ENCODE results near the gene CXCL9.
"Not testable (repeated sequence)": the region's sequence is repeated elsewhere in the genome, so short reads cannot be mapped to it uniquely, and the experiment has no call there.

Gene CXCL9

GRCh38 chr4:76011018-76011670 is 3.8 kb upstream of the CXCL9 start:
- H3K4me1 ChIP-seq (ENCODE audit: insufficient read depth, low read length) = peaks cover 11% of the 10 kb centered on the region
- no peaks in the 10 kb centered on the region for H3K36me3 ChIP-seq (ENCODE audit: insufficient read depth, low read depth, low read length)
- no peak overlapping the region for H3K4me3 ChIP-seq (ENCODE audit: low read length)
- H3K9me3 ChIP-seq (ENCODE audit: insufficient read depth, low read depth, low read length) = no peaks in the 10 kb centered on the region
- no peak overlapping the region for H3K27ac ChIP-seq (ENCODE audit: low read length)
- no peaks in the 10 kb centered on the region for H3K27me3 ChIP-seq (ENCODE audit: insufficient read depth, low read length)
- no peak overlapping the region; the same call in 1 of the 2 replicates for H3K9ac ChIP-seq (ENCODE audit: low read depth, low read length)

GRCh38 chr4:76010576-76010975 is 3.3 kb upstream of the CXCL9 start:
- Histone ChIP-seq H3K27ac (ENCODE audit: low read length) (no peak overlapping the region), H3K9me3 (ENCODE audit: insufficient read depth, low read depth, low read length) (no peaks in the 10 kb centered on the region), H3K9ac (ENCODE audit: low read depth, low read length) (no peak overlapping the region), H3K27me3 (ENCODE audit: insufficient read depth, low read length) (no peaks in the 10 kb centered on the region), H3K4me1 (ENCODE audit: insufficient read depth, low read length) (peaks cover 11% of the 10 kb centered on the region), H3K4me3 (ENCODE audit: low read length) (no peak overlapping the region), H3K36me3 (ENCODE audit: insufficient read depth, low read depth, low read length) (no peaks in the 10 kb centered on the region)

- H3K4me1 ChIP-seq (ENCODE audit: insufficient read depth, low read length) = peaks cover 11% of the 10 kb centered on the region
- H3K27ac ChIP-seq (ENCODE audit: low read length) = no peak overlapping the region
- H3K9me3 ChIP-seq (ENCODE audit: insufficient read depth, low read depth, low read length) = no peaks in the 10 kb centered on the region
- H3K4me3 ChIP-seq (ENCODE audit: low read length) = no peak overlapping the region
- H3K36me3 ChIP-seq (ENCODE audit: insufficient read depth, low read depth, low read length) = no peaks in the 10 kb centered on the region
- H3K27me3 ChIP-seq (ENCODE audit: insufficient read depth, low read length) = no peaks in the 10 kb centered on the region
- no peak overlapping the region for H3K9ac ChIP-seq (ENCODE audit: low read depth, low read length)
Observed at GRCh38 chr4:76009311-76009710, 2.0 kb upstream of the CXCL9 start.

GRCh38 chr4:76003620-76004019 is 3.7 kb downstream of the CXCL9 start:
- Histone ChIP-seq H3K27ac (ENCODE audit: low read length) (no peak overlapping the region), H3K36me3 (ENCODE audit: insufficient read depth, low read depth, low read length) (no peaks in the 10 kb centered on the region), H3K27me3 (ENCODE audit: insufficient read depth, low read length) (no peaks in the 10 kb centered on the region), H3K4me1 (ENCODE audit: insufficient read depth, low read length) (no peaks in the 10 kb centered on the region), H3K9ac (ENCODE audit: low read depth, low read length) (no peak overlapping the region), H3K9me3 (ENCODE audit: insufficient read depth, low read depth, low read length) (no peaks in the 10 kb centered on the region), H3K4me3 (ENCODE audit: low read length) (no peak overlapping the region)

GRCh38 chr4:76003035-76003434 is 4.3 kb downstream of the CXCL9 start:
- no peak overlapping the region for H3K4me3 ChIP-seq (ENCODE audit: low read length)
- no peak overlapping the region for H3K9ac ChIP-seq (ENCODE audit: low read depth, low read length)
- H3K27me3 ChIP-seq (ENCODE audit: insufficient read depth, low read length) = no peaks in the 10 kb centered on the region
- no peak overlapping the region for H3K27ac ChIP-seq (ENCODE audit: low read length)
- H3K36me3 ChIP-seq (ENCODE audit: insufficient read depth, low read depth, low read length) = no peaks in the 10 kb centered on the region
- H3K4me1 ChIP-seq (ENCODE audit: insufficient read depth, low read length) = no peaks in the 10 kb centered on the region
- H3K9me3 ChIP-seq (ENCODE audit: insufficient read depth, low read depth, low read length) = no peaks in the 10 kb centered on the region

GRCh38 chr4:76002176-76002575 is 5.1 kb downstream of the CXCL9 start:
- Histone ChIP-seq H3K27ac (ENCODE audit: low read length) (no peak overlapping the region), H3K4me3 (ENCODE audit: low read length) (no peak overlapping the region), H3K4me1 (ENCODE audit: insufficient read depth, low read length) (no peaks in the 10 kb centered on the region), H3K9ac (ENCODE audit: low read depth, low read length) (no peak overlapping the region), H3K9me3 (ENCODE audit: insufficient read depth, low read depth, low read length) (no peaks in the 10 kb centered on the region), H3K27me3 (ENCODE audit: insufficient read depth, low read length) (no peaks in the 10 kb centered on the region), H3K36me3 (ENCODE audit: insufficient read depth, low read depth, low read length) (no peaks in the 10 kb centered on the region)

GRCh38 chr4:76001700-76002099 is 5.6 kb downstream of the CXCL9 start:
- no peak overlapping the region for H3K9ac ChIP-seq (ENCODE audit: low read depth, low read length)
- no peaks in the 10 kb centered on the region for H3K36me3 ChIP-seq (ENCODE audit: insufficient read depth, low read depth, low read length)
- no peak overlapping the region for H3K4me3 ChIP-seq (ENCODE audit: low read length)
- H3K27ac ChIP-seq (ENCODE audit: low read length) = no peak overlapping the region
- no peaks in the 10 kb centered on the region for H3K9me3 ChIP-seq (ENCODE audit: insufficient read depth, low read depth, low read length)
- H3K4me1 ChIP-seq (ENCODE audit: insufficient read depth, low read length) = no peaks in the 10 kb centered on the region
- H3K27me3 ChIP-seq (ENCODE audit: insufficient read depth, low read length) = no peaks in the 10 kb centered on the region

- H3K9me3 ChIP-seq (ENCODE audit: insufficient read depth, low read depth, low read length) = no peaks in the 10 kb centered on the region
- no peaks in the 10 kb centered on the region for H3K4me1 ChIP-seq (ENCODE audit: insufficient read depth, low read length)
- no peak overlapping the region for H3K4me3 ChIP-seq (ENCODE audit: low read length)
- no peaks in the 10 kb centered on the region for H3K36me3 ChIP-seq (ENCODE audit: insufficient read depth, low read depth, low read length)
- no peak overlapping the region for H3K9ac ChIP-seq (ENCODE audit: low read depth, low read length)
- H3K27me3 ChIP-seq (ENCODE audit: insufficient read depth, low read length) = no peaks in the 10 kb centered on the region
- no peak overlapping the region for H3K27ac ChIP-seq (ENCODE audit: low read length)
Observed at GRCh38 chr4:76000279-76000678, 7.0 kb downstream of the CXCL9 start.

GRCh38 chr4:75998525-75999147 is 8.7 kb downstream of the CXCL9 start:
- H3K36me3 ChIP-seq (ENCODE audit: insufficient read depth, low read depth, low read length); H3K9ac ChIP-seq (ENCODE audit: low read depth, low read length); H3K27ac ChIP-seq (ENCODE audit: low read length); H3K4me1 ChIP-seq (ENCODE audit: insufficient read depth, low read length); H3K27me3 ChIP-seq (ENCODE audit: insufficient read depth, low read length); H3K4me3 ChIP-seq (ENCODE audit: low read length); H3K9me3 ChIP-seq (ENCODE audit: insufficient read depth, low read depth, low read length): not testable (repeated sequence)

- Histone ChIP-seq H3K4me3 (ENCODE audit: low read length) (no peak overlapping the region), H3K27me3 (ENCODE audit: insufficient read depth, low read length) (0 out of 2 replicates have a peak, but pooled peaks cover 7% of the 10 kb centered on the region), H3K4me1 (ENCODE audit: insufficient read depth, low read length) (no peaks in the 10 kb centered on the region), H3K9ac (ENCODE audit: low read depth, low read length) (no peak overlapping the region), H3K27ac (ENCODE audit: low read length) (no peak overlapping the region), H3K36me3 (ENCODE audit: insufficient read depth, low read depth, low read length) (no peaks in the 10 kb centered on the region), H3K9me3 (ENCODE audit: insufficient read depth, low read depth, low read length) (no peaks in the 10 kb centered on the region)
Observed at GRCh38 chr4:75997946-75998345, 9.4 kb downstream of the CXCL9 start.

GRCh38 chr4:75997081-75997480 is 10.2 kb downstream of the CXCL9 start:
- H3K27ac ChIP-seq (ENCODE audit: low read length) = no peak overlapping the region
- H3K4me3 ChIP-seq (ENCODE audit: low read length) = no peak overlapping the region
- no peaks in the 10 kb centered on the region for H3K9me3 ChIP-seq (ENCODE audit: insufficient read depth, low read depth, low read length)
- no peaks in the 10 kb centered on the region for H3K36me3 ChIP-seq (ENCODE audit: insufficient read depth, low read depth, low read length)
- H3K9ac ChIP-seq (ENCODE audit: low read depth, low read length) = no peak overlapping the region
- H3K27me3 ChIP-seq (ENCODE audit: insufficient read depth, low read length) = 0 out of 2 replicates have a peak, but pooled peaks cover 7% of the 10 kb centered on the region
- H3K4me1 ChIP-seq (ENCODE audit: insufficient read depth, low read length) = no peaks in the 10 kb centered on the region

GRCh38 chr4:75995727-75996126 is 11.6 kb downstream of the CXCL9 start:
- no peaks in the 10 kb centered on the region for H3K36me3 ChIP-seq (ENCODE audit: insufficient read depth, low read depth, low read length)
- no peak overlapping the region for H3K9ac ChIP-seq (ENCODE audit: low read depth, low read length)
- H3K27ac ChIP-seq (ENCODE audit: low read length) = no peak overlapping the region
- H3K4me3 ChIP-seq (ENCODE audit: low read length) = no peak overlapping the region
- H3K4me1 ChIP-seq (ENCODE audit: insufficient read depth, low read length) = no peaks in the 10 kb centered on the region
- H3K27me3 ChIP-seq (ENCODE audit: insufficient read depth, low read length) = 0 out of 2 replicates have a peak, but pooled peaks cover 7% of the 10 kb centered on the region
- no peaks in the 10 kb centered on the region for H3K9me3 ChIP-seq (ENCODE audit: insufficient read depth, low read depth, low read length)
